RWPE1 (cell line): ENCODE measurements around the gene PANK1.

Source experiments
- CTCF ChIA-PET: fragments of 350-600 bp; sonication (Branson Sonifier 250); formaldehyde crosslinking; extraction: SDS; loops from one replicate; lab custom pipeline; 2021; lab: Yijun Ruan, JAX
- POLR2A ChIA-PET: fragments of 400-600 bp; formaldehyde crosslinking; extraction: SDS; loops from one replicate; lab custom pipeline; 2020; ENCODE audit warnings: antibody characterized with exemption; ENCODE audit not compliant: low non-redundant PET; lab: Yijun Ruan, JAX
- DNase-seq: peaks from one replicate; pipeline ENCODE4 v3.0.0; 2012; ENCODE audit warnings: low spot score
- H3K27ac ChIP-seq: fragments of 450-650 bp; 2 replicates; pipeline ENCODE4 v1.5.1; 2017
- CTCF ChIP-seq: fragments of 450-650 bp; conservative IDR thresholded peaks from 2 replicates; pipeline ENCODE4 v1.5.1; 2017; ENCODE audit warnings: low read depth, mild to moderate bottlenecking

Gene PANK1

GRCh38 chr10:89651205-89651915 is 6.3 kb upstream of the PANK1 start:
- ChIA-PET POLR2A (no interaction called here), CTCF (no interaction called here)
- TF ChIP-seq CTCF, result no peak
- no peak for DNase-seq
- no peak overlapping the region for H3K27ac ChIP-seq

GRCh38 chr10:89649051-89649450 is 4.0 kb upstream of the PANK1 start:
- ChIA-PET POLR2A (no interaction called here), CTCF (no interaction called here)
- H3K27ac ChIP-seq, result no peak overlapping the region
- TF ChIP-seq CTCF, result no peak
- DNase-seq, result no peak

GRCh38 chr10:89648074-89648473 is 3.0 kb upstream of the PANK1 start:
- ChIA-PET CTCF (no interaction called here), POLR2A (interaction anchor here (0.9 kb wide), 1 partner anchor 53 kb away, joined by 3 read pairs; the partner anchor contains the start of gene KIF20B)
- no peak overlapping the region for H3K27ac ChIP-seq
- no peak for TF ChIP-seq CTCF
- DNase-seq, result no peak

GRCh38 chr10:89646889-89647657 is 2.0 kb upstream of the PANK1 start:
- CTCF ChIA-PET, result no interaction called here
- H3K27ac ChIP-seq, result no peak overlapping the region
- no peak for TF ChIP-seq CTCF
- POLR2A ChIA-PET, result no interaction called here
- DNase-seq, result no peak

- peak overlapping the region; percentile 98 for H3K27ac ChIP-seq
- no peak for DNase-seq
- ChIA-PET POLR2A (no interaction called here), CTCF (no interaction called here)
- TF ChIP-seq CTCF, result no peak
Observed at GRCh38 chr10:89645742-89646172, 715 bp upstream of the PANK1 start.

GRCh38 chr10:89644691-89644966 is 413 bp downstream of the PANK1 start:
- POLR2A ChIA-PET, result interaction anchor here (0.8 to 1.8 kb wide), 3 partner anchors 20 to 104 kb away, joined by 3 to 22 read pairs (median 5); partner anchors contain the start of gene KIF20B
- H3K27ac ChIP-seq, result peak overlapping the region; percentile 98
- TF ChIP-seq CTCF, result no peak
- DNase-seq, result no peak
- CTCF ChIA-PET, result no interaction called here
